ENCODE results near the gene DAPK3.
"Not testable (repeated sequence)": the region's sequence is repeated elsewhere in the genome, so short reads cannot be mapped to it uniquely, and the experiment has no call there.

DAPK3 gene

DNA sequence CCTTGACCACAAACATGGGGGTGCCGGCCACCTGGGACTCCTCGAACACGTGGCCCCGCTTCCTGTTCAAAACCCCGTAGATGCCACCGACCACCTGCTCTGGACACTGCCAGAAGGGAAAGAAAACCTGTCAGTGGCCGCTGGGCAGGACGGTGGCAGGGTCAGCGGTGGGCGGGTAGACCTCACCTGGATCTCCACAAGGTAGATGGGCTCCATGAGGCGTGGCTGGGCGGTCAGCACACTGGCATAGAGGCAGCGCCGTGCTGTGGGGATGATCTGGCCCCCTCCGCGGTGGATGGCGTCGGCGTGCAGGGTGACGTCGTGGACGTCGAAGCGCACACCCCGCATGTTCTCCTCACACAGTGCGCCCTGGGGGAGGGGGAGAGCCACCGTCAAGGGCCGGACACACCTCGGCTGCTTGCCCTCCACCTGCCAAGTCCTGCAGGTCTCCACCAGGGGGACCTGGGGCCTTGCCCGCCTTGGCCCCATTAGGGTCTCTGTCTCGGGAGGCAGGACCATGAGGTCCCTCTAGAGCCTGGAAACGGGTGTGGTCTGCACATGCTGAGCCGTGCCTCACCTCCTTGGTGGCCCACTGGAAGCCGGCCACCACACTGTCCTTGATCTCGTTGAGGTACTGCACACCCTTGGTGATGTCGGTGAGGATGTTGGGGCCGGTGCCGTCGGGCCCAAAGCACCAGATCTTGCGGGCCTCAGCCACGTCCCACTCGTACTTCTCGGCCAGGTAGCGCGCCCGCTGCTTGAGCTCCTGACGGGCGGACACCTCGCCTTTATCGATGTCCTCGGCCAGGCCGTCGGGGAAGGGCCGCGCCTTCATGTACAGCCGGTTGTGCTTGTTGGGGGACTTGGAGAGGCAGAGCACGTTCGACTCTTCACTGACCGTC is 6.6 kb upstream of the DAPK3 start:
- DNase-seq, result no peak

DNA sequence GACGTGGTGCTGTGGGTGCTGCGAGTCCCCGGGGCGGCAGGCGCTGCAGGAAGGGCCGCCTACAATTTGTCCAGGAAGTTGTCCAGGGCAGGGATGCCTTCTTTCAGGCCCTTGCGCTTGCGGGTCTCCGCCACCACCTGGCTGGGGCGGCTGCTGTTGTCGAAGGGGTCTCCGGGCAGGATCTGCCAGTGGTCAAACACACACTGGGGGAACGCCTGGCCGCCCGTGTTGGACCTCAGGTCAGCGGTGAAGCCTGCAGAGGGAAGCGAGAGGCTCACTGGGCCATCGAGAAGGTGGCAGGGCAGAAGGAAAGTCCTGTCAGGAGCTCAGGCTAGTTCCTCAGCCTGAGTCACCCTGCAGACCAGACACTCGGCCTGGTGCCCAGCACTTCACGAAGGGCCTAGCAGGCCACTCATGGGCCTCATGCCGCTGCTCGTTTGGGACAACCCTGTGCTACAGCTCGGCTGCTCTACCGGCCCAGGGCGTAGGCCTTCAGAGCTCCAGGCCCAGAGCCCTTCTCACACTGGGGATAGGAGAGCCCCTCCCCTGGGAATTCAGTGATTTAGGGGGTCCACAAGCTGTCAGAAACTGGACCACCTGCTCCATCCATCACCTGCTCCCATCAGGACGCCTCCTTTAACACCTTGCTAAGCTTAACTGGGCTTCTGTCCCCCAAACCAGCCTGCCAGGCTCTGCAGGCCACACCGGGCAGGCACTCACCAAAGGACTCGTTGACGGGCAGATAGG is 5.8 kb upstream of the DAPK3 start:
- no peak for DNase-seq

DNA sequence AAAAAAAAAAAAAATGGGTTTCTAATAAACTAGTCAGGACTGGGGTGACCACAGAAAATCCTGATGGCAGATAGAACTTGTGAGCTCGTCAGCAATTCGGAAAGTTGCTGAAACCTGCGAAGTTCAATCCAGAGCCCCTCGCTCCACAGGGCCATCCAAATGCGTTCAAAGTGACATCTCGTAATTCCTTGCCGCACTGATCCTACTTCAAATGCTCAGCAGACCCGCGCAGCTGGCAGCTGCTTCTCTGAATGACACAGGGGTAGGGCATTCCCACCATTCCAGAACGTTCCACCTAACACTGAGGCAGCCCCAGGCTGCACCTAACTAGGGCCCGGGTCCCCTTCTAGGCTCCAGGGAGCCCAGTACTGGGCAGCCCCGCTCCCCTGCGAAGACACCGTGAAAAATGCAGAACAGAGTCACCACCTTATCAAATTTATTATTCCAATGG is 4.8 kb upstream of the DAPK3 start:
- no peak for DNase-seq

DNA sequence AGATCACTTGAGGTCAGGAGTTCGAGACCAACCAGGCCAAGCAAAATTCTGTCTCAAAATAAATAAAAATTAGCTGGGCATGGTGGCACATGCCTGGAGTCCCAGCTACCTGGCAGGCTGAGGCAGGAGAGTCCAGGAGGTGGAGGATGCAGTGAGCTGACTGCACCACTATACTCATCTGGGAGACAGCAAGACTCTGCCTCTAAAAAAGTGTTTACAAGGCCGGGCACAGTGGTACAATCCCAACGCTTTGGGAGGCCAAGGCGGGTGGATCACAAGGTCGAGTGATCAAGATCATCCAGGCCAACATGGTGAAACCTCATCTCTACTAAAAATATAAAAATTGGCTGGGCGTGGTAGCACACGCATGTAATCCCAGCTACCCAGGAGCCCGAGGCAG is 4.2 kb upstream of the DAPK3 start:
- no peak for DNase-seq

DNA sequence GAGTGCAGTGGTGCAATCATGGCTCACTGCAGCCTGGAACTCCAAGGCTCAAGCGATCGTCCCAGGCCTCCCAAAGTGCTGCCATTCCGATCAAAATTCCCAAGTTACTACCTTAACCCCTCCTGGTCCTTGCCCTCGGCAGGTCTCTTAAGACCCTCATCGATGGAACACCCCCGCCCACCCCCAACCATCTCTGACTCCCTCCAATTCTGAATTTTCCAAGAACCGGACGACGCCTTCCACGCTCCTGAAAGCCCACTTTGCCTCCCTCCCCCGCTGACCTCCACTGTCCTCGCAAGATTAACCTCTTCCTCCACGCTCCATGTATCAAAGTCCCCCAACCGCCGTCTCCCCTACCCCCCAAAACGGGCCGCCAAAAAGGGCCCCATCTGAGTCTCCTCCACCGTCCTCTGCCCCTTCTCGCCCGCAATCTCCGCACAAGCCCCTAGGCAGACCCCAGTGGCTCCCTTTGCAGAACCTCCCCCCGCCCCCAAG is 539 bp downstream of the DAPK3 start:
- DNase-seq, result no peak

DNA sequence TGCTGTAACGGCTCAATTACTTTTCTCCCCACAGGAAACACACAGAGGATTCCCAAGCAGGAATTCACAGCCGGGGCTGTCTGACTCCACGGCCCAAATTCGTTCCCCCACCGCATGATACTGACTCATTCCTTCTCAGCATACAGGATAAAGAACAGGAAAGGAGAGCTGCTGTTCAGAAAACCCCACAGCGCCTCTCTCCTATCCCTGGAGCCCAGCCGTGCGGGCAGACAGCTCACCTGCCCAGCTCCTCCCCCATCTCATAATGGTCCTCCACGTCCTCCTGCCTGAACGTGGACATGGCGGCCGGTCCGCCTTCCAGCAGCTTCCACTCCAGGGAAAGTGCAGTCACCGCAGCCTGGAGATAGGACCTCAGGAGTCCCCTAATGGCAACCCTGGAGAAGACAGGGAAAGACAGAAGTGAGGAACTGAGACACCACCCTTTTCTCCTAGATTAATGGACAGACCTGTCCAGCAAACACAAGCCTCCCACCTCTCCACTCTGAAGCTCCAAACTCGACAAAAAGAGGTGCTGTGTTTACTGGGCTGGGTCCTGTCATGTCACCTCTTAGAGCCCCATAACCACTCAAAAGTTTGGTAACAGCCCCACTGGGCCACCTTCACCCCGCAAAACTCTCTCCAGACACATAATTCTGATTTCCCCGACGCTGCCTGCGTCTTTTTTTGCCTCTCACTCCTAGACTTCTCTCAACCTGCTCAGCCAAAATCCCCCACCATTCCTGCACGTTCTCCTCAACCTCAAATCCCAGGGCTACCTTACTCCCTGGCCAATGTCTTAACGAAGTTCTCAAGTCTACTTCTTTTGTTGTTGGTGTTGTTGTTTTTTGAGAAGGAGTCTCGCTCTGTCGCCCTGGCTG is 1.2 kb downstream of the DAPK3 start:
- DNase-seq, result no peak

DNA sequence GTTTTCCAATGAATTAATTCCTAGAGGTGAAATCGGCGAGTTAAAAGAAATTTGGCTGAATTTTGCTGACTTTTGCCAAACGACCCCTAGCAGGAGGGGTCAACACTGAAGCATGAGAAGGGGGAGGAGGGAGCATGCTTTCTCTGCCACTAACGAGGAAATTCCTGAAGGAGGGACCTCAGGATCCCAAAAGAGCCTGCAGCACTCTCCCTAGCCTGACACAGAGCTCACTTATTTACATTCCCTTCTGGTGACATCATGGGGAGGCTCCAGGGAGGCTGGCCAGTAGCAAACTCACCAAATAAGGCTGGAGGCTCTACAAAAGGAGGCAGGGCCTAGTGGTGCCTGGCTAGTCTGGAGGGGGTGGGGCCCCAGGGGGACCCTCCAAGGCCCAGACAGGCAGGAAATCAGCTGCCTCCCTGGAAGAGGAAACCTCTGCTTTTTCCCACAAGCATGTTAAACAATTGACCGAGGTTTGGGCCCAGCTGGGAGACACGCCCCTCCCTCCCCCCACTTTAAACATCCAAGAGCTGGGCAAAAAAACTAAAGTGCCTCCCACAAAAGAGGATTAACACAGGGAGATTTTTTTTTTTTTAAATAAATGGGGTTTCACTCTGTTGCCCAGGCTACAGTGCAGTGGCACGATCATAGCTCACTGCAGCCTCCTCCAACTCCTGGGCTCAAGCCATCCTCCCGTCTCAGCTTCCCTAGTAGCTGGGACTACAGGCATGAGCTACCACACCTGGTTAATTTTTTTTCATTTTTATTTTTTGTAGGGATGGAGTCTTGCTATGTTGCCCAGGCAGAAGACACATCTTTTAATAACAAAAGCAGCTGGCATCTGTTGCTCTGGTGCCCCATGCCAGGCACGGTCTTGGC is 2.1 kb downstream of the DAPK3 start:
- no peak for DNase-seq

DNA sequence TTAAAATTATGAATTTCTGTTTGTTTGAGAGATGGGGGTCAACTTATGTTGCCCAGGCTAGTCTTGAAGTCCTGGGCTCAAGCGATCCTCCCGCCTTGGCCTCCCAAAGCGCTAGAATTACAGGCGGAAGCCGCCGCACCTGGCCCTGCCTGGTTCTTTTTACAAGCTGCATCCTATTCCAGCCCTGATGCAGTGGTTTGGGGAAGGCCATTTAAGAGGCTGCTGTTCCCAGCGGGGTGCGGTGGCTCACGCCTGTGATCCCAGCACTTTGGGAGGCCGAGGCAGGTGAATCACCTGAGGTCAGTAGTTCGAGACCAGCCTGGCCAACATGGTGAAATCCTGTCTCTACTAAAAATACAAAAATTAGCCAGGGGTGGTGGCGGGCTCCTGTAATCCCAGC is 2.9 kb downstream of the DAPK3 start:
- not testable (repeated sequence) for DNase-seq

DNA sequence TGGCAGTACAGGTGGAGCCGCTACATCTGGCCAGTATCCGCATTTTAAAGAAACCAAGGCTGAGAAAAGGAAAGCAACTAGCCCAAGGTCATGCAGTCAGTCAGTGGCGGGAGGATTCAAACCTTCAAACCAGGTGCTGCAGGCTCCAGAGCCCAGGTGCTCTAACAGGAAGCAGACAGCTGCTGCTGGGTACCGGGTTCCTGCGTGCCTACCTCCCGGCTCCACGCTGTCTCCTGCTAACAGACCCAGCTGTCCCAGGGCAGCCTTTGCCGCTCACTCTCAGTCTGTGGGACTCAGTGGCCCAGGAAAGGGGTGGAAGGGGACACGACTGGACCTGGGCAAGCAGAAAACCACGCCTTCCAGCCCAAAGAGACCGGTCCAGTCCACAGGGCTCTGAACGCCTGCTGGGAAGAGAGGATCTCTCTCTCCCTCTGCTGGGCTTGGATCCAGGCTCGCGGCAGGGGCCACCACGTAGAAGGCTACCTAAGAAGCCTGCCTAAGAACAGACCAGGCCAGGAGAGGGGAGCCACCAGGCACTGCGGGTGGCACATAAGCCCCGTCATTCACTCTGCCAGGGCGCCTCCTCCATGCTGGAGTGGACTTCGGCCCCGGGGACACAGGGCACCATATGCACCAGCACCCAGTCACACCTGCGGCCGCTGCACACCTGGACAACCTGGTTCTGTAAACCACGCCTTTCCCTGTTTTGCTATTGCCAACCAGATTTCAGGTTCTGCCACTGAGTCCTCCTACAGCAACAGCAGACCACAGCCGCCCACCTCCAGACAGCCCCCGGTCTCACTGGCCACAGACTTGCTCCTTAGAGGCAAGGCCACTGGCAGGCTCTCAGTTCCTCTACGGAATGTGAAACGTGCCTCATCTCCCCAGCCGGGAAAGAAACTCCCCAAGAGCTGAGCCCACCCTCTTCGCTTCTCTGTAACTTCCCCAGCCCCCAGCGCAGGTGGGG is 4.6 kb downstream of the DAPK3 start:
- DNase-seq, result no peak

DNA sequence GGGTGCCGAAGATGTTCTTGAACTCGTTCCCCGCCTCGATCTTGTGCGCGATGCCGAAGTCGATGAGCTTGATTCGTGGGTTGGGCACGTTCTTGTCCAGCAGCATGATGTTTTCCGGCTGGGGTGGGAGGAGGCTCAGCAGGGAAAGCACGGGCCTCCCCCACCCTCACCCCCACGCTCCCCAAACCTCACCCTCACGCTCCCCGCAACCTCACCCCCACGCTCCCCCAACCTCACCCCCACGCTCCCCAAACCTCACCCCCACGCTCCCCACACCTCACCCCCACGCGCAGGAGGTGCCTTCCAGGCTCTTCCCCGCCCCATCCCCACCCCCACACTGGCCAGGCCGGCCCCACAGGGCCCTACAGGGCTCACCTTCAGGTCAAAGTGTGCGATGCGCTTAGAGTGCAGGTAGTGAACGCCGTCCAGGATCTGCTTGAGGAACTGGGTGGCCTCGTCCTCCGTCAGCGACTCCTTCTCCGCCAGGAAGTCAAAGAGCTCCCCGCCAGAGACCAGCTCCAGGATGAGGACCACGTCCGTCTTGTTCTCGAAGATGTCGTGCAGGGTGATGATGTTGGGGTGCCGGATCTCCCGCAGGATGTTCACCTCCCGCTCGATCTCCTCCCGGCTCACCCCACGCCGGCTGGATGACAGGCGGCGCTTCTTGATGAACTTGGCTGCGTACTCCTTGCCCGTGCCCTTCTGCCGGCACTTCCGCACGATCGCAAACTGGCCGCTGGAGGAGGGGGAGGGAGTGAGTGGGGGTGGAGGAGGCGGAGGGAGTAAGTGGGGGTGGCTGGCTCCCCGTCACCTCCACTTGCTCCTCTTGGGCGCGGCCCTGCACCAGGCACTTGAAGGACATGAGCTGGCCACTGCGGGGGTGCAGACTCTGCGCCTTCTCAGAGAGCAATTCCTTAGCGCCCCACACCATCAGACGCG is 6.4 kb downstream of the DAPK3 start:
- DNase-seq, result no peak

DNA sequence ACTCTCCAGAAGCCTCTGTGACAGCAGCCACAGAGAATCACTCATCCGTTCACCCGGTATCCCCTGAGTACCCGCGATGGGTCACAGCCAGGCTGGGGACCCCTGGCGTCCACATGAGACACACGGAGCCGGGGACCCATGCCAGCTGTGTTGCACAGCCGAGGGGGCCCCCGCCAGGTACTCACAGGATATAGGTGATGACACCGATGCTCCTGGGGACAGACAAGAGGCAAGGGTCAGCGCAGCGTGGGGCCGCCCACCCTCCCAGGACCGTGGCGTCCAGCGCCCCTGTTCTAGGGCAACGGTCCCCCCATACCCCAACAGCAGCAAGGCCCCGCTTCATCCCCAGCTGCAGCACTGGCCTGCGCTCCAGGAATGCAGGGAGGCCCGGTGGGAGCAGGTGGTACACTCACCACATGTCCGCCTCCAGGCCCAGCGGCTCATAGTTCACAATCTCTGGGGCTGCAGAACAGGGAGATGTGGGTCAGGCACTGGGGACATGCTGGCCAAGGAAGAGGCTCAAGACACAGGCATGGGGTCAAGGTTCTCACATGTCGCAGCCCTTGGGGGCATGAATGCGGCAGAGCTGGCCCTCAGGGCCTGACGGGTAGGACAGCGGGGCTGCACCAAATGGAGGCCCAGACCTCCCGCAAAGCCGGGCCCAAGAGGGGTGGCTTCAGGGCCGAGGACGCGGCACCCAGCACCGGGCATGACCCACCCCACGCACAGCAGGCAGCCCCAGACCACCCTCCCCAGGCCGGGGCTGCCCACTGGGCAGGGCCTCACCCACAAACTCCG is 7.2 kb downstream of the DAPK3 start:
- DNase-seq, result no peak

DNA sequence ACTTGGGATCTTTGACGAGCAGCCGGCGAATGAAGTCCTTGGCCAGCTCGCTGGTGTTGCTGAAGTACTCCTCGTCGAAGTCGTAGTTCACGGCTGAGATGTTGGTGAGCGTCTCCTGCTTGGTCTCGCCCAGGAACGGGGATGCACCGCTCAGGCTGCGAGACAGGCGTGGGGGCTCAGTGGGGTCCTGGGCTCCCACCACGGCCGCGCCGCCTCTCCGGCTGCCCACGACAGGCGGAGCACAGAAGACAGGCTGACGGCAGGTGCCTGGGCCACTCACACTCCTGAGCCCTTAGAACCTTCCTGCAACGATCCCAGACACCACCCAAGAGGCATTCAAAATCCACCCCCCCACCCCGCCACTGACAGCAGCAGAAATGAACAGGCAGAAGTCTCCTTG is 9.9 kb downstream of the DAPK3 start:
- no peak for DNase-seq

DNA sequence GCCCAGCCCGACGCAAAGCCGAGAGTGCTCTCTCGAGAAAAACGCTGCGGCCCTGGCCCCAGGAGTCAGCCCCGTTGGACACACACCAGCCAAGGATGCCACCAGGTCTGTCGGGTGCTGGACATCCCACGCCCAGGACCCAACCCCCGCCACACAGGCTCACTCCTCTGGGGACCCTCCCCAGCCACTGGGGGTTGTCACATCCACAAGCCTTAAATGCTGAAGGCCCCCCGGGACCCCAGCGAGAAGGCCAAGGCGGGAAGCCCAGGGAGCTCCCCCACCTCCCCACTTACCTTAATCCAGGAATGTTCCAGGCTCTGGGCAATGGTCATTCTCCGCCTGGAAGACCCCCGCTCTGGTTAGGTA is 11.2 kb downstream of the DAPK3 start:
- no peak for DNase-seq

DNA sequence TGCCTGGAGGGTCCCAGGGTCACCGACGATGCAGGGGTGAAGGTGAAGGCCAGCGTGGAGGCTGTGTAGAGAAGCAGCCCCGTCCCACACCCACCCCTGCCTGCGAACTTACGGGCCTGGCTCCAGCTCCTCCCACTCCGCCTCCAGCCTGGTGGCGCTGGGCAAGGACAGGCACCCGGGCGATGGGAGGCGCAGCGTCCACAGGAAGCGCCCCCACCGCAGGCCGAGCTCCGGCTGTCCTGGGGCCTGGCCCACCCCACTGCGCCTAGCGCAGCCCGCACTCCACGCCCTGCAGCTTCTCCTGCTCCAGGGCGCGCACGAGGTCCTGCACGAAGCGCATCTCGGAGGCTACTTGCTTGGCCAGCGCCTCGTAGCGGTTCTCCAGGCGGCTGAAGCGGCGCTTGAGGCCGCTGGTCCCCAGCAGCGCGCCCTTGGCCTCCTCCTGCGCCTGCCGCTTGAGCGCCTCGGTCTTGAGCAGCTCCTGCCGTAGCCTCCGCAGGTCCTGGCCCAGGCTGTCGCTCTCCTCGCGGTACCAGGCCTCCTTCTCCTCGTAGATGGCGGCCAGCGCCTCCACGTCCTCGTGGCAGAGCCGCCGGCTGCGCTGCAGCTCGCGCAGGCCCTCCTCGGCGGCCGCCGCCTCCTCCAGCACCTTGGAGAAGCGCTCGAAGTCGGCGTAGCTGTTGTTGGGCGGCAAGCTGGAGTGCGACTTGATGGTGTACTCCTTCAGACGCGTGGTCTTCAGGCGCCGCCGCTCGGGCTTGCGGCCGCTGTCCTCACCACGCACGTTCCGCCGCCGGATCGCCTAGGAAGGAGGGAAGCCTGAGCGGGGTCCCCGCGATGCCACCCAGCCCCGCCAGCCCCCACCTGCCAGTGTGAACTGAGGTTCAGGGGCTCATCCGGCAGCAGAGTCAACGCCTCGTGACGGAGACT is 11.8 kb downstream of the DAPK3 start:
- DNase-seq, result no peak

DNA sequence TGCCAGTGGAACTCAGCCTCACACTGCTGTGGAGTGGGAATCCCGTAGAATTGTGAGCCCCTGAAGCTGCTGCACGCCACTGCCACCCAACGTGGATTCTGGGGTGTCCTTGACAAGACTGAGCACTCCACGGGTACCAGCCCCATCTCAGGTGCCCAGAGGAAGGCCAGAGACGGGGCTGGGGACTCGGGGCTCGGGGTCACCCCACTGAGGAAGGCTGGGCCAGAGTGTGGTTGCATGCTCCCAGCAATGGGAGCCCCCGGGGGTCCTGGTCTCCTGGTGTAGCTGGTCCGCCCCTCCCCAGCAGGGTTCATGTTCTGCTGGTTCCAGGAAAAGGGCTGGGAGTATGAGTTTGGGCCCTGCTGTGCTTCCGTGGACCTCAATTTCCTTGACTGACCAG is 15.2 kb downstream of the DAPK3 start:
- DNase-seq, result no peak

DNA sequence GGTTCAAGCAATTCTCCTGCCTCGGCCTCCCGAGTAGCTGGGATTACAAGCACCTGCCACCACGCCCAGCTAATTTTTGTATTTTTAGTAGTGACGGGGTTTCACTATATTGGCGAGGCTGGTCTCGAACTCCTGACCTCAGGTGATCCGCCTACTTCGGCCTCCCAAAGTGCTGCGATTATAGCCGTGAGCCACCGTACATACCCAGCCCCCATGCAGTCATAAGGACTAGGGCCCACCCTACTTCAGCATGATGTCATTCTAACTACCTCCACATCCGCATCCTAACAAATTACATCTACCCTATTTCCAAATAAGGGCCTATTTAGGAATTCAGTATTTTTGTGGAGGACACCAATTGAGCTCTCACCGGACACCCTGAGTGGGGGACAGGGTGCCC is 15.6 kb downstream of the DAPK3 start:
- DNase-seq, result not testable (repeated sequence)

DNA sequence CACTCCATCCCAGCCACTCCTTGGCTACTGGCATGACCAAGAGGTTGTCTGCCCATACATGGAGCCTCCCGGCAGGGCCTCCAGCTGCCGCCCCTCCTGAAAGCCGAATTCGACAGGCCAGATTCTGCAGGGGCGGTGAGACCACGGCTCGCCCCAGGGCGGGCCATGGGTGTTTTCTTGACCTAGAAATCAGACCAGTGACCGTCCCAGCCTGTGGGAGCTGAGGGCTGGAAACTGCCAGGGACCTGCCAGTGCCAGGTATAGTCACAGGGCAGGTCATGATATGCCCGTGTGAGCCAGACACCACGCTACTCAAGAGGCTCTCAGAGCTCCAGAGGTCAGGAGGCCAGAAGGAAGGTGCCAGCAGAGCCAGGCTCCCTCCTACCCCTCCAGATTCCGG is 16.8 kb downstream of the DAPK3 start:
- no peak for DNase-seq

Data from NCI-H2171 (cell line).